Esophagus mucosa (tissue), 1 donor: ENCODE measurements around the gene POP4. TPM values are rescaled to one million over a fixed set of nuclear protein-coding genes. Genes with fewer than 3 reads are reported as not detected.
"Not testable (repeated sequence)": the region's sequence is repeated elsewhere in the genome, so short reads cannot be mapped to it uniquely, and the experiment has no call there.

Experiments
- ATAC-seq: fragments of 200-7000 bp; cut with Tn5 transposase; one replicate; pipeline ENCODE4 v1.9.1; 2020
- total RNA-seq: library from RNA; stranded (reverse); gene quantifications from one replicate; pipeline ENCODE4 v1.2.4, GENCODE V29; 2023
- donor health status: DM: yes; HTN: yes; CAD: no.

POP4 gene
- total RNA-seq, result 49.3 TPM

- peak; percentile 95 for ATAC-seq
These were observed at the start of gene POP4 for GRCh38 chr19:29605653-29606419. POP4 (plus strand) TSS chr19:29606283; CDS start chr19:29606319, 36 bp downstream.

- not testable (repeated sequence) for ATAC-seq
These were observed 47.0 kb upstream of the POP4 start for GRCh38 chr19:29559110-29559509.

GRCh38 chr19:29559743-29560142 is 46.3 kb upstream of the POP4 start:
- no peak for ATAC-seq

- no peak for ATAC-seq
These were observed 45.6 kb upstream of the POP4 start for GRCh38 chr19:29560313-29561075.

- ATAC-seq, result no peak
These were observed 44.5 kb upstream of the POP4 start for GRCh38 chr19:29561601-29562000.

GRCh38 chr19:29562299-29563297 is 43.5 kb upstream of the POP4 start:
- no peak for ATAC-seq

- ATAC-seq, result no peak
These were observed 42.5 kb upstream of the POP4 start for GRCh38 chr19:29563486-29564101.

GRCh38 chr19:29564574-29565005 is 41.5 kb upstream of the POP4 start:
- no peak for ATAC-seq

- no peak for ATAC-seq
These were observed 40.9 kb upstream of the POP4 start for GRCh38 chr19:29565171-29565570.

GRCh38 chr19:29566496-29567054 is 39.5 kb upstream of the POP4 start:
- ATAC-seq, result no peak

- ATAC-seq, result no peak
These were observed 38.6 kb upstream of the POP4 start for GRCh38 chr19:29567366-29567915.

- ATAC-seq, result no peak
These were observed 37.8 kb upstream of the POP4 start for GRCh38 chr19:29568036-29569025.

- no peak for ATAC-seq
These were observed 36.8 kb upstream of the POP4 start for GRCh38 chr19:29569038-29569911.

- no peak for ATAC-seq
These were observed 34.9 kb upstream of the POP4 start for GRCh38 chr19:29571181-29571580.

GRCh38 chr19:29573486-29573885 is 32.6 kb upstream of the POP4 start:
- no peak for ATAC-seq

- no peak for ATAC-seq
These were observed 31.6 kb upstream of the POP4 start for GRCh38 chr19:29574510-29574909.

- ATAC-seq, result no peak
These were observed 30.0 kb upstream of the POP4 start for GRCh38 chr19:29576046-29576606.

GRCh38 chr19:29576761-29577648 is 29.1 kb upstream of the POP4 start:
- peak; percentile 23 for ATAC-seq
